ENCODE measurements around the gene POLA2. TPM values are rescaled to one million over a fixed set of nuclear protein-coding genes. Genes with fewer than 3 reads are reported as not detected.
A peak's percentile ranks its signal among the peaks of the same experiment; 100 is the strongest.

The POLA2 gene
- total RNA-seq, 2 experiments from 2014 or later: 42.0 to 51.1 TPM

DNA sequence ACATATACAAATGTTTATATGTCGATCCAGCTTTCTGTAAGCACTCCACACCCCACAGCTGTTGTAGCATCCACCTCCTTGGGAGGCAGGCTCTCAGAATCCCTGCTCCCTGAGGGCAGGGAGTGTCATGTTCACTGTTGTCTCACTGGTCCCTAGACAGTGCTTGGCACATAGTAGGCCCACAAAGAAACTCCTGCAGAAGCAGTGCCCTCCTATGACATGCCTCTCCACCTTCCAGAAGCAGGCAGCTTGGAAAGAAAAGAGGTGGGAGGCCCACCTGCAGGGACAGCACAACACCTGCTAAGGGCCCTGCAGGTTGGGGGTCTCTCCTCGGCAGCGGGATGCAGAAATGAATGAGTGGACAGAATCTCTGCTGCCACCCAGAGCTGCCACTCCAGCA is 41.8 kb downstream of the POLA2 start:
- ChIA-PET POLR2A (interaction anchor here (0.6 kb wide), 1 partner anchor 1083 kb away, joined by 3 read pairs; no protein-coding TSS in a partner anchor), CTCF (interaction anchor here (0.7 to 1.3 kb wide), 2 partner anchors 11 to 361 kb away, joined by 3 to 5 read pairs; partner anchors contain the start of gene CDC42EP2)
- H3K4me1 Mint-ChIP-seq: no peaks in the 10 kb centered on the region
- H3K36me3 Mint-ChIP-seq (ENCODE audit: low read depth): peaks cover 9% of the 10 kb centered on the region
- H3K27ac Mint-ChIP-seq: no peak overlapping the region
- no peaks in the 10 kb centered on the region for H3K9me3 Mint-ChIP-seq
- DNase-seq: no peak
- no peaks in the 10 kb centered on the region for H3K27me3 Mint-ChIP-seq
- no peak overlapping the region for H3K4me3 Mint-ChIP-seq

DNA sequence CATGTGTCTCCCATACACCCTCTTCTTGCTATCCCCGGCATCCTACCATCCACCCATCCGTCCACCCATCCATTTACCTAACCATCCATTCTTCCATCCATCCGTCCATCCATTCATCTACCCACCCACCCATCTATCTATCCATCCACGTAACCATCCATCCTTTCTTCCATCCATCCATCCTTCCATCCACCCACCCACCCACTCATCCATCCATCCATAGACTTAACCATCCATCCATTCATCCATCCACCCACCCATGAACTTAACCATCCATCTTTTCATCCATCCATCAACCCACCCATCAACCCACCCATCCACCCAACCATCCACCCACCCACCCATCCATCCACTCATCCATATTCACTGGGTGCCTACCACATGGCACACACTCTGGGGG is 42.3 kb downstream of the POLA2 start:
- Mint-ChIP-seq H3K27ac (no peak overlapping the region), H3K9me3 (no peaks in the 10 kb centered on the region), H3K4me3 (no peak overlapping the region), H3K36me3 (ENCODE audit: low read depth) (peaks cover 9% of the 10 kb centered on the region), H3K4me1 (no peaks in the 10 kb centered on the region), H3K27me3 (no peaks in the 10 kb centered on the region)
- no peak for DNase-seq
- ChIA-PET POLR2A (no interaction called here), CTCF (interaction anchor here (1.3 kb wide), 2 partner anchors 11 kb away, joined by 4 to 5 read pairs; partner anchors contain the start of gene CDC42EP2)

DNA sequence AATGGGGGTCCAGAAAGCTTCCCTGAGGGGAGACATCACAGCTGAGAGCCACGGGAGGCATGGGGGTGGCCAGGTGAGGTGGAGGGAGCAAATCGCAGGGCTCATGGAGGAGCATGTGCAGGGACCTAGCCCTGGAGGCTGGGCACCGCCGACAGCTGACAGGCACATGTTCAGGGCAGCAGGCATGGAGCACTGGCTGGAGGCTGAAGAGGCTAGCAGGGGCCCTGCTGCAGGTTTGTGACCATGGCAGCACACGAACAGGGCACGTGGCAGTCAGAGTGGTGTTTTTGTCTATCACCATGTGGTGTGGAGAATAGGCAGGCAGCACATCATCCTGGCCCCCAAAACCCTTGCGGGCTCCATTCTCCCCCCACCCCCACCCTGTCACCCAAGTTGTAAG is 42.9 kb downstream of the POLA2 start:
- no peaks in the 10 kb centered on the region for H3K4me1 Mint-ChIP-seq
- ChIA-PET POLR2A (interaction anchor here (1.0 kb wide), 1 partner anchor 14 kb away, joined by 3 read pairs; no protein-coding TSS in a partner anchor), CTCF (interaction anchor here (1.3 kb wide), 1 partner anchor 10 kb away, joined by 4 read pairs; the partner anchor contains the start of gene CDC42EP2)
- H3K27me3 Mint-ChIP-seq: no peaks in the 10 kb centered on the region
- H3K36me3 Mint-ChIP-seq (ENCODE audit: low read depth): peaks cover 9% of the 10 kb centered on the region
- H3K9me3 Mint-ChIP-seq: no peaks in the 10 kb centered on the region
- H3K27ac Mint-ChIP-seq: no peak overlapping the region
- no peak for DNase-seq
- H3K4me3 Mint-ChIP-seq: no peak overlapping the region

DNA sequence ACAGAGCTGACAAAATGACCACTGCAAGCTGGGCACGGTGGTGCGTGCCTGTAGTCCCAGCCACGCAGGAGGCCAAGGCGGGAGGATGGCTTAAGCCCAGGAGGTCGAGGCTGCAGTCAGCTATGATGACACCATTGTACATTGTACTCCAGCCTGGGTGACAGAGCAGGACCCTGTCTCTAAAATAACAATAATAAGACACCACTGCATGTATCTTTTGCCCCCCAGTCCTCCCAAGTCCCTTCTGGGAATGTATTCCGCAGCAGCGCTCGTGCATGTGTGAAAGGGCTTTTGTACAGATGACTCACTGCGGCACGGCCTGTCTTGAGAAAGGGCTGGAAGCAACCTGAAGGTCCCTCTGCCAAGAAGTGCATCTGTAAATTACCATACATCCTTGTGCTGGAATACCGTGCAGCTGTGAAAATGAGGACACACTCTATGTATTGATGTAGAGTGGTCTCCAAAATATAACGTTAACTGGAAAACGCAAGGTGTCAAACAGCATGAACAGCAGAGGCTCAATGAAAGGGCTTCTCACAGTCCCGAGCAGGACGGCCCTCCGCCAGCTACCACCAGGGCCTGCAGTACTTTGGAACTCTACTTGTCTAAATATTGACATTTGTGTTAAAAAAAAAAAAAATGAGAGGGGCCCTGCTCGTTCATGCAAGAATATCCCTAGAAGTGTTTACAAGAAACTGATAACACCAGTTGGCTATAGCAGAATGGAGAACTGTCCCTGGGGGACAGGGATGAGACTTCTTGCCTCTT is 43.9 kb downstream of the POLA2 start:
- ChIA-PET POLR2A (interaction anchor here (0.6 to 1.0 kb wide), 2 partner anchors 16 to 28 kb away, joined by 3 read pairs; partner anchors contain the start of gene DPF2), CTCF (interaction anchor here (1.3 kb wide), 1 partner anchor 9 kb away, joined by 4 read pairs; the partner anchor contains the start of gene CDC42EP2)
- peaks cover 9% of the 10 kb centered on the region for H3K36me3 Mint-ChIP-seq (ENCODE audit: low read depth)
- no peak for DNase-seq
- no peak overlapping the region for H3K4me3 Mint-ChIP-seq
- H3K9me3 Mint-ChIP-seq: no peaks in the 10 kb centered on the region
- no peaks in the 10 kb centered on the region for H3K4me1 Mint-ChIP-seq
- no peaks in the 10 kb centered on the region for H3K27me3 Mint-ChIP-seq
- no peak overlapping the region for H3K27ac Mint-ChIP-seq

DNA sequence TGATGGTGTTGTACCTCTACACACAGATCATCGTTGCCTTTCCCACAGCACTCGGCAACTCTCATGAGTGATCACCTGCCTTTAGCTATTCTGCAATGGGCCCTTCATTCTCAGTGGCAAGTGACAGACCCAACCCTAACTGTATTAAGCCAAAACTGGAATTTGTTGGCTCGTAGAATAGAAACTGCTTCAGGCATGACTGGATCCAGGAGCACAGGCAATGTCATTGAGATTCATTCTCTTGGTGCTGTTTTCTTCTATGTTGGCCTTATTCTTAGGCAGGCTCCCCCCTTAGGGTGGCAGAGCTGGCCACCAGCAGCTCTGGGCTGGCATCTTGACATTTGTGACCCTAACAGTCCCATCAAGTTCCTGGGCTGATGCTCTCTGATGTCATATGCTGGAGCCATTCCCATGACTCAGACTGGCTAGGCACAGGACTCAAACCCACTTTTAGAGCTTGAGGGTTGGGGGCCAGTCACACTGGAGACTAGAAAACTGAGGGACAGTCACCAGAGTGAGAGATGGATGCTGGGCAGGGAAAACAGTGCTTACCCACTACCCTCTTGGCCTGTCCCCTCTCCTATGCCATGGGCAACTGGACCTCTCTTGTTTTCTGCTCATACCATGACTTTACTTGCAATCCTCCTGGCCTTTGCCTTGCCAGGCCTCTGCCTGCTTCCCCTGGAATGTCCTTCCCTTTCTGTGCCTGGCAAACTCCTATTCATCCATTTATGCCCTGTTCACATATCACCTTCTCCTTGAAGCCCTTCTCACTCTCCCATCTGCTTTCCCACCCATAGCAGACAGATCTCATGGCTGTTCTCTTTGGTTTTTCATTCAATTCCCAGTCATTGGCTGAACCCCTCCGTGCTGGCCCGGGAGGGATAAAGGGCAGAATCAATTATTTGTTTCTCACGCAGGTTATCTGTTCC is 45.8 kb downstream of the POLA2 start:
- no peak overlapping the region for H3K27ac Mint-ChIP-seq
- H3K4me3 Mint-ChIP-seq: no peak overlapping the region
- peaks cover 6% of the 10 kb centered on the region for H3K36me3 Mint-ChIP-seq (ENCODE audit: low read depth)
- CTCF ChIA-PET: interaction anchor here (1.2 kb wide), 1 partner anchor 9 kb away, joined by 3 read pairs; no protein-coding TSS in a partner anchor
- H3K27me3 Mint-ChIP-seq: no peaks in the 10 kb centered on the region
- POLR2A ChIA-PET: no interaction called here
- DNase-seq: no peak
- no peaks in the 10 kb centered on the region for H3K9me3 Mint-ChIP-seq
- no peaks in the 10 kb centered on the region for H3K4me1 Mint-ChIP-seq

DNA sequence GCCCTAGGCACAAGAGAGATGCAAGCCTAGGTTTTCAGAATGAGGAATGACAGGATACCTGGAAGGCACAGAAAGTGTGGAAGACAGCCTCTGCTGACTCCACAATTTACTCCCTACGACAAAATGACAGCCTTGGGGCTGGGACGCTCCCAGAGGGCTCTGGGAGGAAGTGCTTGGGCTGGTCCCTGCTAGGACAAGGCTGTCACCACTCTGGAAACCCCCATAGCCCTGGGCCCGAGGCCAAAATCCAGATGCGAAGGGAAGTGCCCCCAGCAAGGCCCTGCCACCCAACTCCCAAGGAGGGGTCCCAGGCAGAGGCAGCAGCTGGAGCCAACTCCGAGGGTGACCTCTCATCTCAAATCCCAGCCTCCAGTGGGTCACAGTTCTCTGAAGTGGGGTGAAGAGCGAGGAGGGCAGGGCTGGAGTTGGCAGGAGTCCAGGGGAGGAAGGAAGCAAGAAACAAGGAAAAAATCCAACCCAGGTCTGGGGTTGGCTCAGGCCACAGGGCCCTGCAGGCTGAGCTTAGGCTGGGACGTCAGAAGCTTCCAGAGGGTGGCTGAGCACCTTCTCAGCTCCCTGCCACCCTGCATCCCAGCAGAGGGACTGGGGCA is 46.6 kb downstream of the POLA2 start:
- ChIA-PET POLR2A (no interaction called here), CTCF (interaction anchor here (1.0 to 1.2 kb wide), 2 partner anchors 8 to 22 kb away, joined by 3 read pairs; no protein-coding TSS in a partner anchor)
- Mint-ChIP-seq H3K4me1 (no peaks in the 10 kb centered on the region), H3K36me3 (ENCODE audit: low read depth) (peaks cover 6% of the 10 kb centered on the region), H3K4me3 (no peak overlapping the region), H3K27me3 (peaks cover 3% of the 10 kb centered on the region), H3K9me3 (no peaks in the 10 kb centered on the region), H3K27ac (no peak overlapping the region)
- no peak for DNase-seq

DNA sequence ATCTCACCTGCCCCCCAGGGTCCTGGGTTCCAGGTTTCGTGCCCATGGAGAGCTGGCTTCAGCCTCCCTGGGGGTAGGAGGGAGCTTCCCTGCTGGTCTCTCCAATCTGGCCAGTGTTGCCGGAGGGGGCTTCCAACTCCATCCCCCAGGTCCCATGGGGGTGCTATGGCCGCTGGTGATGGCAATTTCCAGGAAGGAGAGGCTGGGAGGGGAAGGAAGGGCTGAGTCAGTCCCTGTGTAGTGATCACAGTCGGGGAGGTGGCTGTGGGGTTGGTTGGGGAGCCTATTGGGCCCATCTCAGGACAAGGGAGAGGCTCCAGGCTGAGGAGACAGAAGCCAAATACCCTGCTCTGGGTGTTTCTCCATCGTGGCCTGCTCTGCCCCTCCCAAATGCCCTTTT is 47.2 kb downstream of the POLA2 start:
- CTCF ChIA-PET: interaction anchor here (0.7 to 1.0 kb wide), 2 partner anchors 21 to 307 kb away, joined by 3 read pairs; partner anchors contain the start of gene PCNX3
- H3K36me3 Mint-ChIP-seq (ENCODE audit: low read depth): peaks cover 3% of the 10 kb centered on the region

DNA sequence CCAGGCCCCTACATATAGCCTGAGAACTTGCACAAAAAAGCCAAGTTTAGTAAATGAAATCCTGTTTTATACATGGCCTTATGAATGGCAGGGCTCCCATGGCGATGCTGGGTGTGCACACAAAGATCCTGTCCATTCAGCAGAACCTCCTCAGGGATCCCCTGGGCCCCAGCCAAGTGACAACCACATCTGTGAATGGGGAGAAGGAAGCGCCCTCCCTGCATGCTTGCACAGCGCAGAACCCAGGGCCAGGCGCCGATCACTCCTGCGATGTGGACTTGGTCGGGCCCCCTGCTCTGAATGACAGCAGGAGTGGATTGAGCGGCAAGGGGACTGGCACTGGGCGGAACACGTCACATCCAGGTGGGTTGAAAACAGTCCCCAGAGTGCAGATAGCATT is 48.5 kb downstream of the POLA2 start:
- H3K36me3 Mint-ChIP-seq (ENCODE audit: low read depth): no peaks in the 10 kb centered on the region
- no peak for DNase-seq
- CTCF ChIA-PET: interaction anchor here (8.5 kb wide), 1 partner anchor 21 kb away, joined by 172 read pairs; the partner anchor contains the start of gene DPF2
- H3K27me3 Mint-ChIP-seq: peaks cover 9% of the 10 kb centered on the region
- H3K9me3 Mint-ChIP-seq: no peaks in the 10 kb centered on the region
- peaks cover 7% of the 10 kb centered on the region for H3K4me1 Mint-ChIP-seq
- POLR2A ChIA-PET: interaction anchor here (1.0 kb wide), 1 partner anchor 12 kb away, joined by 3 read pairs; no protein-coding TSS in a partner anchor
- H3K27ac Mint-ChIP-seq: no peak overlapping the region
- no peak overlapping the region for H3K4me3 Mint-ChIP-seq

More for the DNA sequence above, 47.2 kb downstream of the POLA2 start:
- DNase-seq: no peak
- Mint-ChIP-seq H3K4me1 (peaks cover 3% of the 10 kb centered on the region), H3K4me3 (no peak overlapping the region), H3K27me3 (peaks cover 8% of the 10 kb centered on the region), H3K27ac (no peak overlapping the region), H3K9me3 (no peaks in the 10 kb centered on the region)
- POLR2A ChIA-PET: no interaction called here

DNA sequence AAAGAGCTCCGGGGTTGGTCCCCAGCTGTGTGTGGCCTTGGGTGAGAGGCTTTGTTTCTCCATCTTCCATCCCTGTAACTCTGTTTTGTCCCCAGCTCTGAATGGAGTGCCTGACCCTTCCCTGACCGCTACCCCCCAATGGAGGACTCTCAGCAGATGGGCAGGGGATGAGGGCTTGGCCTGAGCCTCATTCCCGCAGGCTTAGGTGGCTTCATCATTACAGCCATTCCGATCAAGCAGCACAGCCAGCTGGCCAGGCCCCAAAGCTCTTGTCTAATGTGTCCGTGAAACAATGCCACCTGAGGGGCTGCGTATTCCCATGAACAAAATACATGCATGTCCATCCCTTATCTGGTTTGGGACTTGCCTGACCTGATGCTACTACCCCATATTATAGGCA is 49.0 kb downstream of the POLA2 start:
- peaks cover 7% of the 10 kb centered on the region for H3K4me1 Mint-ChIP-seq
- H3K27me3 Mint-ChIP-seq: peaks cover 10% of the 10 kb centered on the region
- no peaks in the 10 kb centered on the region for H3K9me3 Mint-ChIP-seq
- H3K4me3 Mint-ChIP-seq: no peak overlapping the region
- no peak for DNase-seq
- H3K27ac Mint-ChIP-seq: no peak overlapping the region
- ChIA-PET CTCF (interaction anchor here (0.6 to 8.5 kb wide), 2 partner anchors 21 to 71 kb away, joined by 5 to 172 read pairs; partner anchors contain the start of gene DPF2), POLR2A (interaction anchor here (1.0 kb wide), 1 partner anchor 11 kb away, joined by 3 read pairs; no protein-coding TSS in a partner anchor)
- H3K36me3 Mint-ChIP-seq (ENCODE audit: low read depth): no peaks in the 10 kb centered on the region

DNA sequence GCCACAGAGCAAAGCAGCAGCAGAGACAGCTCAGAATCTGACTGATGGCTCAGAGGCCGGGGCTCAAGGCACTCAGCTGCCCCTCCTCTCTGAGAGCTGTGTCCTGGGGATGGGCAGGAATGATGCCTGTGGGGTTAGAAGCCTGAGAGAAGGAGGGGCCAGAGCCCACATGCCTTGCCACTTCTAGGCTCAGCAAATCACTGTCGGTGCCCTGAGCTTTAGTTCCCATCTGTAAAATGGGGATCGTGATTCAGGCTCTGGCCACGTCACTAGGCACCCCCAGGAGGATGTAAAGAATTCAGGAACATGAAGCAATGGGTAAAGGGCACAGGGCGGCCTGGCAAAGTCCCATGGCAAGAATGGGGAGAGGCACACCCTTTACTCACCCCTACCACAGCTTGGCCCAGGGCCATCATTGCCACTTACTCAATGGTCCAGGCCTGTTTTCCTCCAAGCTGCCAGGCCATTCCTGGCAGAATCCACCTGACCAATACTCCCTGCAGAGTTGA is 49.5 kb downstream of the POLA2 start:
- H3K36me3 Mint-ChIP-seq (ENCODE audit: low read depth): no peaks in the 10 kb centered on the region
- H3K4me1 Mint-ChIP-seq: peaks cover 10% of the 10 kb centered on the region
- no peak for DNase-seq
- POLR2A ChIA-PET: interaction anchor here (1.0 to 1.6 kb wide), 2 partner anchors 11 to 18 kb away, joined by 3 read pairs; no protein-coding TSS in a partner anchor
- H3K9me3 Mint-ChIP-seq: no peaks in the 10 kb centered on the region
- no peak overlapping the region for H3K27ac Mint-ChIP-seq
- H3K27me3 Mint-ChIP-seq: peaks cover 15% of the 10 kb centered on the region
- CTCF ChIA-PET: interaction anchor here (0.6 to 8.5 kb wide), 3 partner anchors 20 to 70 kb away, joined by 3 to 172 read pairs (median 5); partner anchors contain the start of gene DPF2
- no peak overlapping the region for H3K4me3 Mint-ChIP-seq

DNA sequence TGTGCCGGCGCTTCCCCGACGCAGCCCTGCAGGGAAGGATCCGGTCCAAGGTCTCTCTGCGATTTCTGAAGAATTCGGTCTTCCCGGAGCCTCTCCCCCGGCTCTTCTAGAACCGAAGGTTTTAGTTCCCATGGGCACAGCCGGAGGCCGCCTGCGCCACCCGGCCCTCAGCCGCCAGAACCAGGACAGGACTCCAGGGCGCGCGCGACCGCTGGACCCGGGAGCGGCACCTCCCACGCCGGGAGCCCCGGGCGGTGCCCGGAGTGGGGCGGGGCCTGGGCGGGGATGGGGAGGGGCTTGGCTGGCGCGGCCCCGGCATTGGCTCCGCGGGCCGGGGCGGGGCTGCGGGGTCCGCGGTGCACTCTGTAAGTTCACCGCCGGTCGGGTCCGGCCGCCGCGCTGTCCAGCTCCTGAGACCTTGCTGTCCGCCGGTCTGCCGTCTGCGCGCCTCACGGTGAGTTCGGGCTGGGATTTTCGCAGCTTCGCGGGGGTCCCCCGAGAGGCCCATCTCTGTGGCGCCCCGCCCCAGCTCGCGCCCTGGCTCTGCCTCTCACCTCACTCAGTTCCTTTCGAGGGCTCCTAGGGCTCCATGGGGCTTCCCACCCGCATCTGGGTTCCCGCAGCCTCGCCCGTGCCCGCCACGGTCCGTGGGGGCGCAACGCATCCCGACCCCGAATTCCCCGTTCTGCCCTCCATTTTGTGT is 52.9 kb downstream of the POLA2 start, which contains the start of gene CDC42EP2:
Gene CDC42EP2 (plus strand): TSS at position 366 of the 703 bp plus-strand sequence. CDS start 6,033 bp downstream, outside the sequence.
- peak; percentile 81 for DNase-seq
- Mint-ChIP-seq H3K4me1 (peaks cover 11% of the 10 kb centered on the region), H3K27me3 (peaks cover 20% of the 10 kb centered on the region), H3K4me3 (peak within 1 kb of the TSS; percentile 69), H3K36me3 (ENCODE audit: low read depth) (no peaks in the 10 kb centered on the region), H3K27ac (no peak within 1 kb of the TSS), H3K9me3 (no peaks in the 10 kb centered on the region)
- ChIA-PET POLR2A (interaction anchor here (0.9 to 3.2 kb wide), 10 partner anchors 15 to 197 kb away, joined by 3 to 28 read pairs (median 3); partner anchors contain the start of genes DPF2, POLA2 and ZNHIT2), CTCF (interaction anchor here (0.7 to 8.5 kb wide), 31 partner anchors 9 to 488 kb away, joined by 3 to 172 read pairs (median 5); partner anchors contain the start of genes DPF2, FAU, MRPL49 and POLA2)
